ENCODE measurements around the gene AARS2.

The AARS2 gene

DNA sequence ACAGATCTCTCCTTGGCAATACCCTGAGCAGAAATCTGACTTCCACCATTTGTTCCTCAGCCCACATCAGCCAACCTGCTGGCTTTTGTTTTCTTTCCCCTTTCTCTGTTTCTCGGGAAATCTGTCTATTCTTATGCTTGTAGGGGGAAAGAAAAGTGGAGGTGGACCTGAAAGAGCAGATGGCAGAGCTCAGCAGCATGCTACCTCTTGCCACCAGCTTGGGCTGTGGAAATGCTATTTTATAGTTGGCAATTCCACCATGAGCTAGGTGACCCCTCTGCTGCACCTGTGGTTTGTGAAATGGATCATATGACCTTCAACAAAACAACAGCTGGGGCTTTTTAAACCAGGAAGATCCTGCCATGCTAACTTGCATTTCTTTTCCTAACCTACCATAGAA is 22.5 kb upstream of the AARS2 start:
- Histone ChIP-seq H3K9me2 (ENCODE audit: low read depth, low read length) (no peaks in the 10 kb centered on the region), H3K27me3 (ENCODE audit: insufficient read depth, low read length) (no peaks in the 10 kb centered on the region), H2AFZ (ENCODE audit: low read length) (no peak overlapping the region), H3K4me3 (ENCODE audit: low read depth, low read length, poor library complexity, severe bottlenecking) (no peak overlapping the region), H3K9ac (ENCODE audit: low read length) (no peak overlapping the region), H3K27ac (ENCODE audit: low read depth, low read length, poor library complexity, severe bottlenecking) (no peak overlapping the region), H3F3A (ENCODE audit: insufficient read depth, low read length) (no peaks in the 10 kb centered on the region), H4K20me1 (ENCODE audit: insufficient read depth, low read length) (no peaks in the 10 kb centered on the region), H3K4me1 (ENCODE audit: insufficient read depth, low read length, severe bottlenecking) (no peaks in the 10 kb centered on the region), H3K36me3 (ENCODE audit: insufficient read depth, low read length) (no peaks in the 10 kb centered on the region), H3K9me3 (ENCODE audit: low read length) (no peaks in the 10 kb centered on the region), H3K4me2 (ENCODE audit: low read length) (no peak overlapping the region), H3K79me2 (ENCODE audit: insufficient read depth, low read length) (no peaks in the 10 kb centered on the region)
- TF ChIP-seq, protein P1, sequence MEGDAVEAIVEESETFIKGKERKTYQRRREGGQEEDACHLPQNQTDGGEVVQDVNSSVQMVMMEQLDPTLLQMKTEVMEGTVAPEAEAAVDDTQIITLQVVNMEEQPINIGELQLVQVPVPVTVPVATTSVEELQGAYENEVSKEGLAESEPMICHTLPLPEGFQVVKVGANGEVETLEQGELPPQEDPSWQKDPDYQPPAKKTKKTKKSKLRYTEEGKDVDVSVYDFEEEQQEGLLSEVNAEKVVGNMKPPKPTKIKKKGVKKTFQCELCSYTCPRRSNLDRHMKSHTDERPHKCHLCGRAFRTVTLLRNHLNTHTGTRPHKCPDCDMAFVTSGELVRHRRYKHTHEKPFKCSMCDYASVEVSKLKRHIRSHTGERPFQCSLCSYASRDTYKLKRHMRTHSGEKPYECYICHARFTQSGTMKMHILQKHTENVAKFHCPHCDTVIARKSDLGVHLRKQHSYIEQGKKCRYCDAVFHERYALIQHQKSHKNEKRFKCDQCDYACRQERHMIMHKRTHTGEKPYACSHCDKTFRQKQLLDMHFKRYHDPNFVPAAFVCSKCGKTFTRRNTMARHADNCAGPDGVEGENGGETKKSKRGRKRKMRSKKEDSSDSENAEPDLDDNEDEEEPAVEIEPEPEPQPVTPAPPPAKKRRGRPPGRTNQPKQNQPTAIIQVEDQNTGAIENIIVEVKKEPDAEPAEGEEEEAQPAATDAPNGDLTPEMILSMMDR (IDR thresholded peaks at IDR 0.05; ENCODE audit: low read length), result no peak
- no peak for TF ChIP-seq EZH2 (IDR thresholded peaks at IDR 0.05; ENCODE audit: borderline replicate concordance, low read length)

DNA sequence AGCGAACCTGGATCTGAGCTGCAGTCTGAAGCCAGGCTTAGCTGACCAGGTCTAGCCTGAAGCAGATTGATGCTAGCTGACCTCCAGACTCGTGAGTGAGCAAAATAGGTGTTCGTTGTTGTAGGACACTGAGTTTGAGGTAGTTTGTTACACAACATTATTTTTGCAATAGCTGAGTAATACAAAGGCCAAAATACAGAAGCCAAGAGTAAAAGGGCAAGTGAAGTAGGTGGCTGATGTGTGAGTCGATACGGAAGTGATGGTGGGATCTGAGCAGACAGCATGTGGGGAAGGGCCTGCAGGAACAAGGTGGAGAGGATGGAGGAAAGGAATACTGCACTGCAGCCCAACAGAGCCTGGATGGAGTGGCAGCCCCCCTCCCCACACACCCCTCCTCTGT is 20.8 kb upstream of the AARS2 start:
- Histone ChIP-seq H3K4me1 (ENCODE audit: insufficient read depth, low read length, severe bottlenecking) (no peaks in the 10 kb centered on the region), H3K27ac (ENCODE audit: low read depth, low read length, poor library complexity, severe bottlenecking) (no peak overlapping the region), H3K4me2 (ENCODE audit: low read length) (no peak overlapping the region), H4K20me1 (ENCODE audit: insufficient read depth, low read length) (no peaks in the 10 kb centered on the region), H3K27me3 (ENCODE audit: insufficient read depth, low read length) (peaks cover 5% of the 10 kb centered on the region; the same call in 1 of the 2 replicates), H2AFZ (ENCODE audit: low read length) (no peak overlapping the region), H3K79me2 (ENCODE audit: insufficient read depth, low read length) (no peaks in the 10 kb centered on the region), H3K9me2 (ENCODE audit: low read depth, low read length) (no peaks in the 10 kb centered on the region), H3F3A (ENCODE audit: insufficient read depth, low read length) (no peaks in the 10 kb centered on the region), H3K9ac (ENCODE audit: low read length) (no peak overlapping the region), H3K9me3 (ENCODE audit: low read length) (no peaks in the 10 kb centered on the region), H3K4me3 (ENCODE audit: low read depth, low read length, poor library complexity, severe bottlenecking) (no peak overlapping the region), H3K36me3 (ENCODE audit: insufficient read depth, low read length) (no peaks in the 10 kb centered on the region)
- TF ChIP-seq, protein P1 (IDR thresholded peaks at IDR 0.05; ENCODE audit: low read length), result no peak

DNA sequence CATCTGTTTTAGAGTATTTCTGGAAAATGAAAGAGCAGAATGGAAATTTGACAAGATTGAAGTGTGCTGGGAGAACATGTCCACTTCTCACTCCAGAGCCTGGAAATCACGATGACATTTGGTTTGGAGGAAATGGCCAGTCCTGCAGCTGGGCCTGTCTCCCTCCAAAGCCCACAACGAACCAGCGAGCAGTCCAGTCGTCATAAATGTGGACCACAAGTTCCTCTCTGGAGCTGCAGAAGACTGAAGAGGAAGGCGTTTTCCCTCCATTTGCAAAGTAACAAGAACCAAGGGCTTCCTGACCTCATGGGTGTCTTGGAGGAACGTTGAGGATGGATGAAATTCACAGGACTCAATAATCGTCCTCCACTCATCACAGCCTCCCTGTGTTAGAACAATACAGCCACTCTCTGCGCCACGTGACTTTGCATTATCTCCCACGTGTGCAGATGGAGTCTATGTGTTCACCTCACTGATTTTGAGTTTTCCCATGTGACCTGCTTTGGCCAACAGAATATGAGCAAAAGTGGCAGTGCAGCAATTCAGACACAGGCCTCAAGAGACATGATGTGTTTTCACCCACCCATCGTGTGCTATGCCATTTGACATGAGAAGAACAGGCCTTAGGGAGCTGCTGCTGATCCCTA is 20.2 kb upstream of the AARS2 start:
- Histone ChIP-seq H2AFZ (ENCODE audit: low read length) (no peak overlapping the region), H3K4me1 (ENCODE audit: insufficient read depth, low read length, severe bottlenecking) (no peaks in the 10 kb centered on the region), H3K27ac (ENCODE audit: low read depth, low read length, poor library complexity, severe bottlenecking) (no peak overlapping the region), H3K9ac (ENCODE audit: low read length) (no peak overlapping the region), H3K4me2 (ENCODE audit: low read length) (no peak overlapping the region), H4K20me1 (ENCODE audit: insufficient read depth, low read length) (no peaks in the 10 kb centered on the region), H3K4me3 (ENCODE audit: low read depth, low read length, poor library complexity, severe bottlenecking) (no peak overlapping the region), H3F3A (ENCODE audit: insufficient read depth, low read length) (no peaks in the 10 kb centered on the region), H3K79me2 (ENCODE audit: insufficient read depth, low read length) (no peaks in the 10 kb centered on the region), H3K9me2 (ENCODE audit: low read depth, low read length) (no peaks in the 10 kb centered on the region), H3K9me3 (ENCODE audit: low read length) (no peaks in the 10 kb centered on the region), H3K27me3 (ENCODE audit: insufficient read depth, low read length) (peaks cover 5% of the 10 kb centered on the region; the same call in 1 of the 2 replicates), H3K36me3 (ENCODE audit: insufficient read depth, low read length) (no peaks in the 10 kb centered on the region)
- TF ChIP-seq EZH2 (IDR thresholded peaks at IDR 0.05; ENCODE audit: borderline replicate concordance, low read length), result no peak
- TF ChIP-seq, protein P1 (IDR thresholded peaks at IDR 0.05; ENCODE audit: low read length), result no peak

All from OCI-LY1 (cell line).